ENCODE results near the gene PCOLCE2. TPM values are rescaled to one million over a fixed set of nuclear protein-coding genes. Genes with fewer than 3 reads are reported as not detected.
A peak's percentile ranks its signal among the peaks of the same experiment; 100 is the strongest.

Gene PCOLCE2
- total RNA-seq, 6 experiments from 2014 or later, result 0.74 to 17.3 (median 14.6) TPM

DNA sequence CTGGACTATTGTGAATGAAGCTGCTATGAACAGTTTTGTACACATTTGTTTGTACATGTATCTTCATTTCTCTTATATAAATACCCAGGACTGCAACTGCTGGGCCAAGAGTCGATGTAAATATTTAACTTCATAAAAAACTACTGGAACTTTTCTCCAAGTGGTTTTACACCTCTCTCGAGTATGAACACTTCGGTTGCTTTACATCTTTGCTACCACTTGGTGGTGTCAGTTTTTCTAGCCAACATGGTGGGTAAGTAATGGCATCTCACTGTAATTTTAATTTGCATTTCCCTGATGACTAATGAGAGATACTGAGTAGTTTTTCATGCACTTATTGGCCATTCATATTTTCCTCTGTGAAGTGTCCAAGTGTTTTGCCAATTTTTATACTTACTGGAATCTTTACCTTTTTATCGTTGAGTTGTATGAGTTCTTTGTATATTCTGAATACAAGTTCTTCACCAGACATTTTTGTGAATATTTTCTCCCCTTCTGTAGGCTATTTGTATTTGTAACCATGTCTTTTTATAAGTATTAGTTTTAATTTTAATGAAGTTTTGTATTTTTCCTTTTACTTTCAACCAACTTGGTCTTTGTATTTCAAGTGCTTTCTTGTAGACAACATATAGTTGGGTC is 44.4 kb downstream of the PCOLCE2 start:
- TF ChIP-seq, protein P1, sequence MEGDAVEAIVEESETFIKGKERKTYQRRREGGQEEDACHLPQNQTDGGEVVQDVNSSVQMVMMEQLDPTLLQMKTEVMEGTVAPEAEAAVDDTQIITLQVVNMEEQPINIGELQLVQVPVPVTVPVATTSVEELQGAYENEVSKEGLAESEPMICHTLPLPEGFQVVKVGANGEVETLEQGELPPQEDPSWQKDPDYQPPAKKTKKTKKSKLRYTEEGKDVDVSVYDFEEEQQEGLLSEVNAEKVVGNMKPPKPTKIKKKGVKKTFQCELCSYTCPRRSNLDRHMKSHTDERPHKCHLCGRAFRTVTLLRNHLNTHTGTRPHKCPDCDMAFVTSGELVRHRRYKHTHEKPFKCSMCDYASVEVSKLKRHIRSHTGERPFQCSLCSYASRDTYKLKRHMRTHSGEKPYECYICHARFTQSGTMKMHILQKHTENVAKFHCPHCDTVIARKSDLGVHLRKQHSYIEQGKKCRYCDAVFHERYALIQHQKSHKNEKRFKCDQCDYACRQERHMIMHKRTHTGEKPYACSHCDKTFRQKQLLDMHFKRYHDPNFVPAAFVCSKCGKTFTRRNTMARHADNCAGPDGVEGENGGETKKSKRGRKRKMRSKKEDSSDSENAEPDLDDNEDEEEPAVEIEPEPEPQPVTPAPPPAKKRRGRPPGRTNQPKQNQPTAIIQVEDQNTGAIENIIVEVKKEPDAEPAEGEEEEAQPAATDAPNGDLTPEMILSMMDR (IDR thresholded peaks at IDR 0.05), result peak; percentile 78
- H3K27ac Mint-ChIP-seq, result no peak overlapping the region
- DNase-seq, result peak; percentile 42
- no peaks in the 10 kb centered on the region for H3K9me3 Mint-ChIP-seq
- peaks cover 12% of the 10 kb centered on the region; the same call in 1 of the 2 replicates for H3K4me1 Mint-ChIP-seq (ENCODE audit: low read depth)
- no peaks in the 10 kb centered on the region for H3K36me3 Mint-ChIP-seq (ENCODE audit: low read depth)
- no peak overlapping the region for H3K4me3 Mint-ChIP-seq
- H3K27me3 Mint-ChIP-seq (ENCODE audit: insufficient read depth), result peaks cover 10% of the 10 kb centered on the region

DNA sequence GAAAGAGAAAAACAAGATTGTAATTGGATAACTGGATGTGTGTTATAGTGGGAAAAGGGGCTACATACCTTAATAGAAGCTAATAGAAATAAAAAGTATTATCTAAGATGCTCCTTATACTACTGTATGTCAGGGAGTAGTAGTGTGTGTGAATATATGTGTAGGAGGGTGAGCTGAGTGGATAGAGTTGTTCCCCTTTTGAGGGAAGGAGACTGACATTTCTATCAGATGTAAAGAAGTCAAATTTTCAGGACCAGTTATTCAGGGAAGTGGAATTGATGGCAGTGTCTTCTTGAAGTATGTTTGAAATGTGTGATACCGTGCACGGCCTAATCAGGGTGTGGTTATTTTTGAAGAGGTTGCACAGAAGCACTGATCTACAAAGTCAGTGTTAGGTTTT is 49.1 kb downstream of the PCOLCE2 start:
- H3K27me3 Mint-ChIP-seq (ENCODE audit: insufficient read depth), result peaks cover 28% of the 10 kb centered on the region
- H3K36me3 Mint-ChIP-seq (ENCODE audit: low read depth), result no peaks in the 10 kb centered on the region
- H3K27ac Mint-ChIP-seq, result no peak overlapping the region
- H3K4me1 Mint-ChIP-seq (ENCODE audit: low read depth), result peaks cover 8% of the 10 kb centered on the region; the same call in 1 of the 2 replicates
- TF ChIP-seq, protein P1 (IDR thresholded peaks at IDR 0.05), result no peak
- no peak for DNase-seq
- H3K9me3 Mint-ChIP-seq, result peaks cover 4% of the 10 kb centered on the region; the same call in 1 of the 2 replicates
- H3K4me3 Mint-ChIP-seq, result no peak overlapping the region

DNA sequence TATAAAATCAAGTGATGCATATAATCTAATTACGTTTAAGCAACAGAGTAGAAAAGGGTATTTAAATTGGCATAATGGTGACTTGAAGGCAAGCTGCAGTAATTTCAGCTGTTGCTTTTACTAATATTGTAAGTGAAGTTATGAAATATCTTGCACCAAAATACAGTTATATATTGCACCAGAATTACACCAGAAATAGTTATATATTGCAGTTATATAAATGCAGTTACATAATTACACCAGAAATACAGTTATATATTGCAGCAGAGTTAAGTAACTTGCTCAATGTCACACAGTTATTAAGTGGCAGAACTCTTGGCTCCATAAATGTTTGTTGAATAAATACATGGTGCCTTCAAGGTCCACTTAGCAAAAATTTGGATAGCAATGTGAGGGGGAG is 51.4 kb downstream of the PCOLCE2 start:
- Mint-ChIP-seq H3K4me3 (no peak overlapping the region), H3K4me1 (ENCODE audit: low read depth) (no peaks in the 10 kb centered on the region), H3K9me3 (peaks cover 4% of the 10 kb centered on the region; the same call in 1 of the 2 replicates), H3K27ac (no peak overlapping the region), H3K27me3 (ENCODE audit: insufficient read depth) (peaks cover 32% of the 10 kb centered on the region), H3K36me3 (ENCODE audit: low read depth) (no peaks in the 10 kb centered on the region)
- DNase-seq, result no peak
- TF ChIP-seq, protein P1 (IDR thresholded peaks at IDR 0.05), result no peak

DNA sequence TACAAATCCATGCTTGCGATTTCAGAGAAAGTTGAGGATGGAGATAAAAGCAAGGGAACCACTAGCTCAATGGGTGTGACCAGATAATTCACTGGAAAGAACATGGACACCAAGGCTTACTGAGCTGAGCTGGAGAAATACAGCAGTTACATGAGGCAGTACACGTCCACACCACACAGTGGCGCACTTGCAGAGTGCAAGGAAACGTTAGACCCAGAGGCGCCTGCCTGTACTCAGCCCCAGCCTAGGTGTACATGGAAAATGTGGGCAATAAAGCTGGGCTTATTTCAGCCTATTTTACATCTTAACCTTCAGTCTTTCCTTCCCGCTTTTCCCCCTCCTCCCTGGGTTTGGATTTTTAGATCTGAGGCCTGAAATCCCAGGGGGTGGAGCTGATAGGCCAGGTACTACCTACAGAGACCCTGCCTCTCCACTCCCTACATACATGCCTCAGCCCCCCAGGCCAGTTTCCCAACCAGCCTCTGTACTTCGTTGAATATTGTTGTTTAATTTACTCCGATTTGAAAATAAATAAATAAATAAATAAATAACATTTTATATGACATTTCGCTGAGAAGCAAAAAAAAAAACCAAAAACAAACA is 60.1 kb downstream of the PCOLCE2 start:
- DNase-seq, result peak; percentile 63
- Mint-ChIP-seq H3K4me3 (no peak overlapping the region), H3K27me3 (ENCODE audit: insufficient read depth) (peaks cover 28% of the 10 kb centered on the region), H3K4me1 (ENCODE audit: low read depth) (no peaks in the 10 kb centered on the region; the same call in 1 of the 2 replicates), H3K9me3 (no peaks in the 10 kb centered on the region), H3K36me3 (ENCODE audit: low read depth) (no peaks in the 10 kb centered on the region), H3K27ac (no peak overlapping the region)
- TF ChIP-seq, protein P1 (IDR thresholded peaks at IDR 0.05), result peak; percentile 92

GRCh38 chr3:142819179-142819578 is 69.7 kb downstream of the PCOLCE2 start:
- no peak for DNase-seq
- TF ChIP-seq, protein P1 (IDR thresholded peaks at IDR 0.05), result no peak
- peaks cover 1% of the 10 kb centered on the region for H3K27me3 Mint-ChIP-seq (ENCODE audit: insufficient read depth)

More at GRCh38 chr3:142819179-142819578, 69.7 kb downstream of the PCOLCE2 start:
- Mint-ChIP-seq H3K4me3 (no peak overlapping the region), H3K4me1 (ENCODE audit: low read depth) (no peaks in the 10 kb centered on the region), H3K36me3 (ENCODE audit: low read depth) (no peaks in the 10 kb centered on the region; the same call in 1 of the 2 replicates), H3K9me3 (no peaks in the 10 kb centered on the region), H3K27ac (no peak overlapping the region)

Measured in HFFc6 (cell line).